Pancreas (tissue), 10 donors: ENCODE data around the gene EPHA5. TPM values are rescaled to one million over a fixed set of nuclear protein-coding genes. Genes with fewer than 3 reads are reported as not detected.

Experiments
- ATAC-seq, 4 donors: fragments of 200-7000 bp; cut with Tn5 transposase; one replicate each; pipeline versions ENCODE4 v1.8.0 to v1.9.1; 2020; ENCODE audit warnings: mild to moderate bottlenecking in 4 of 4, moderate library complexity in 4 of 4
- DNase-seq, 6 donors: peaks; one replicate each; pipeline ENCODE4 v3.0.0-alpha.2; 2020
- FAIRE-seq: peaks from 2 replicates; lab custom pipeline; 2012; peaks lifted over from hg19 to GRCh38; lab: Jason Lieb, UNC
- H3K27ac ChIP-seq, 4 donors: fragments of 200-600 bp; sonication (generic); 1 replicate in 3 of 4; 2 replicates in 1 of 4; pipeline versions ENCODE4 v1.5.0 to v1.8.0; 2020
- H3K27me3 ChIP-seq, 4 donors: fragments of 200-600 bp; one replicate each; pipeline ENCODE4 v1.8.0; 2021
- H3K36me3 ChIP-seq, 3 donors: fragments of 200-600 bp; sonication (generic) in 1 of 3; one replicate each; pipeline versions ENCODE4 v1.5.0 to v1.8.0; 2020 to 2021
- H3K4me1 ChIP-seq, 3 donors: fragments of 200-600 bp; one replicate each; pipeline ENCODE4 v1.8.0; 2021
- H3K4me3 ChIP-seq, 4 donors: fragments of 200-600 bp; sonication (generic) in 2 of 4; one replicate each; pipeline versions ENCODE4 v1.5.0 to v1.8.0; 2020 to 2021
- H3K9me3 ChIP-seq, 4 donors: fragments of 200-600 bp; one replicate each; pipeline ENCODE4 v1.8.0; 2021
- CTCF ChIP-seq, 4 donors: fragments of 200-600 bp; sonication (generic) in 3 of 4; IDR thresholded peaks; one replicate each; pipeline versions ENCODE4 v1.5.0 to v1.8.0; 2021; ENCODE audit warnings: antibody characterized with exemption in 4 of 4
- WGBS, 2 donors: extraction: QIAGEN DNeasy Blood & Tissue Kit; methylation state at CpG; one replicate each; pipeline ENCODE4 v1.1.7; 2013; 5-methylcytosine and 5-hydroxymethylcytosine counted together
- intact Hi-C, 3 donors: fragments of 100-400 bp; cut with DNase I; formaldehyde crosslinking; loops; one replicate each; pipeline versions ENCODE4 v1.11.1 to v1.14.2; 2022
- polyA plus RNA-seq, 2 donors: library from polyadenylated mRNA; stranded (reverse); fragments of 200-250 nt; gene quantifications; one replicate each; pipeline ENCODE4 v1.2.3, GENCODE V29; 2013
- total RNA-seq, 6 donors: library from RNA; stranded (reverse); fragmentation: NEBNext Ultra II Directional in 4 of 6; extraction: Animal tissue kit (Norgen Biotek cat#: 25700) in 4 of 6; gene quantifications; one replicate each; pipeline versions ENCODE4 v1.2.1 to v1.2.4, GENCODE V29; 2021 to 2023
- donor health status: healthy with polysubstance abuse.
- donor health status: DM: no; HTN: no; CAD: no; lungs with moderate emphysema.
- donor health status: DM: no; HTN: no; CAD: no.
- donor health status: control.
- donor health status: control.
- donor health status: Bipolar disorder and iron deficiency.
- donor health status: DM: yes; HTN: yes; CAD: no.
- donor health status: DM: no; HTN: no; CAD: no.
- donor health status: DM: no; HTN: no; CAD: no.
- donor health status: DM: yes; HTN: yes; CAD: no.

EPHA5 gene
- total and polyA plus RNA-seq, 8 donors: under 0.01 to 0.12 TPM; not detected in 6

DNA sequence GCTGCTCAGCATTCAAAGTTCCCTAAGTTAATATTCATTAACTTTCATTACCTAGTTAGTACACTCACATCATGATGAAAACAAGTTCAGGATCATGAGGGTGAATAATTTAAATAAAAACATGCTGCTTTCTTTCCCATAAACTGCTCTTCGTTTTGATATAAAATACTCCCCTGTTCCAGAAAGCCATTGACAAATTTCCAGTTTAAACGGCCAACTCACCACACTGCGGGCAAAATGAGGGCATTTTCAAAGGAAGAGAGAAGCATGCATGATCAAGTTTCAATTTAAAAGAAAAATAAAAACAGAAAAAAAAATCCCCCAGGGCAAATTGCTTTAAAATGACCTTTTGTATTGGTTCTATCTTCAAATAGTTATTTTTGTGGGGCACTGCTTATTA lies 69.6 kb downstream of the EPHA5 start:
- Histone ChIP-seq H3K27ac (no peak overlapping the region), H3K4me1 (no peaks in the 10 kb centered on the region), H3K9me3 (no peaks in the 10 kb centered on the region), H3K27me3 (no peaks in the 10 kb centered on the region), H3K36me3 (no peaks in the 10 kb centered on the region), H3K4me3 (no peak overlapping the region)
- intact Hi-C loops: no loop called here
- no peak for DNase-seq
- FAIRE-seq: no peak
- ATAC-seq: no peak
- WGBS, 2 donors: 55 to 73% methylated on average over 3 of the region's 3 CpGs
- TF ChIP-seq CTCF (IDR thresholded peaks at IDR 0.05): no peak

DNA sequence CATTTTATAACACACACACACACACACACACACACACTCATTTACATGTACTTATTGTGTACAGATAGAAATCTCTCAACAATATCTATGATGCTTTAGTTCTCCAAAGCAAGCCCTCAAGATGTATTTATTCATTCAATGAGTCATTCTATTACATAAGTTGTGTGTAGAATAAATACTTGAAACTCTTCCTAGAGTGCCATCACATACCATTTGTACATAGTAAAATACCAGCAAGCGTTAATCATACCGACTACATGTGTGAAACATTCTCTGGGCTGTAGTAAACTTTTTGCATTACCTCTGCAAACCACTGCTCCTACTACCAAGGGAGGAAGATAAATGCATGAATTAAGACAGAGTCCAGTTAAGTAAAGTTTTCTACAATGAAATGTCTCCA lies 70.9 kb downstream of the EPHA5 start:
- H3K4me1 ChIP-seq: no peaks in the 10 kb centered on the region
- no peaks in the 10 kb centered on the region for H3K27me3 ChIP-seq
- no peak overlapping the region for H3K27ac ChIP-seq
- DNase-seq: no peak
- H3K4me3 ChIP-seq: no peak overlapping the region
- intact Hi-C loops: no loop called here
- FAIRE-seq: no peak
- no peak for TF ChIP-seq CTCF (IDR thresholded peaks at IDR 0.05)
- H3K9me3 ChIP-seq: no peaks in the 10 kb centered on the region
- ATAC-seq: no peak
- no peaks in the 10 kb centered on the region for H3K36me3 ChIP-seq
- 79 to 85% methylated on average over 2 of the region's 2 CpGs for WGBS, 2 donors

- no peak for TF ChIP-seq CTCF (IDR thresholded peaks at IDR 0.05)
- ATAC-seq (no peak), DNase-seq (no peak), FAIRE-seq (no peak)
- H3K27me3 ChIP-seq: no peaks in the 10 kb centered on the region
- intact Hi-C loops: no loop called here
- H3K4me1 ChIP-seq: no peaks in the 10 kb centered on the region
- WGBS, 2 donors: 91 to 98% methylated on average over 1 of the region's 1 CpG
- no peaks in the 10 kb centered on the region for H3K9me3 ChIP-seq
- H3K27ac ChIP-seq: no peak overlapping the region
- no peaks in the 10 kb centered on the region for H3K36me3 ChIP-seq
- no peak overlapping the region for H3K4me3 ChIP-seq
These were observed 72.6 kb downstream of the EPHA5 start for GRCh38 chr4:65597697-65598096.

- intact Hi-C loops: no loop called here
- FAIRE-seq: no peak
- ATAC-seq: no peak
- no peak for DNase-seq
- H3K27me3 ChIP-seq: no peaks in the 10 kb centered on the region
- 67 to 84% methylated on average over 3 of the region's 3 CpGs for WGBS, 2 donors
- no peaks in the 10 kb centered on the region for H3K36me3 ChIP-seq
- no peaks in the 10 kb centered on the region for H3K9me3 ChIP-seq
- H3K4me3 ChIP-seq: no peak overlapping the region
- TF ChIP-seq CTCF (IDR thresholded peaks at IDR 0.05): no peak
- no peak overlapping the region for H3K27ac ChIP-seq
- no peaks in the 10 kb centered on the region for H3K4me1 ChIP-seq
These were observed 78.2 kb downstream of the EPHA5 start for GRCh38 chr4:65592089-65592488.

- no peaks in the 10 kb centered on the region for H3K27me3 ChIP-seq
- H3K9me3 ChIP-seq: no peaks in the 10 kb centered on the region
- no peak overlapping the region for H3K4me3 ChIP-seq
- WGBS, 2 donors: 45 to 70% methylated on average over 2 of the region's 2 CpGs
- H3K36me3 ChIP-seq: no peaks in the 10 kb centered on the region
- no peak for ATAC-seq
- H3K27ac ChIP-seq: no peak overlapping the region
- intact Hi-C loops: no loop called here
- no peaks in the 10 kb centered on the region for H3K4me1 ChIP-seq
- no peak for FAIRE-seq
- DNase-seq: no peak
- no peak for TF ChIP-seq CTCF (IDR thresholded peaks at IDR 0.05)
These were observed 80.4 kb downstream of the EPHA5 start for GRCh38 chr4:65589921-65590320.
